HCT116 (cell line): Measurements from ENCODE around the gene LMOD3. TPM values are rescaled to one million over a fixed set of nuclear protein-coding genes. Genes with fewer than 3 reads are reported as not detected.

Experiments used
- ATAC-seq: fragments of 200-7000 bp; cut with Tn5 transposase; 2 replicates; pipeline ENCODE4 v1.9.1; 2020; ENCODE audit warnings: mild to moderate bottlenecking, moderate library complexity
- BruUV-seq: library from RNA; stranded (reverse); fragments of 400-500 nt; replicated peaks from 2 replicates; lab custom pipeline; 2021; lab: Mats Ljungman, UMichigan
- CTCF ChIA-PET: fragments of 300-600 bp; sonication (Branson Sonifier 250); formaldehyde crosslinking; loops from one replicate; lab custom pipeline; 2021; ENCODE audit warnings: antibody characterized with exemption; lab: Charles Lee
- POLR2A ChIA-PET: fragments of 300-600, 350-600 bp; sonication (Branson Sonifier 250); formaldehyde crosslinking; loops from one replicate; lab custom pipeline; 2021; ENCODE audit warnings: antibody characterized with exemption; lab: Charles Lee
- RAD21 ChIA-PET, 2 experiments: fragments of 300-600 bp; sonication (Branson Sonifier 250); formaldehyde crosslinking; loops; one replicate each; lab custom pipeline; 2023; ENCODE audit warnings: low total read pairs in 2 of 2; ENCODE audit not compliant: uncharacterized antibody in 2 of 2, unreplicated experiment in 2 of 2, low non-redundant PET in 1 of 2; lab: Charles Lee
- DNase-seq: peaks from one replicate; pipeline ENCODE4 v3.0.0-alpha.2; 2010; ENCODE audit warnings: low read depth, low spot score
- H2AFZ ChIP-seq: fragments of 200-600 bp; shearing (Covaris generic), sonication (generic); 2 replicates; pipeline ENCODE4 v1.6.1; 2017; ENCODE audit warnings: low read depth, mixed run types, mixed read lengths, antibody characterized with exemption, low read length; ENCODE audit not compliant: poor library complexity, severe bottlenecking
- H3K27ac ChIP-seq: 2 replicates; pipeline ENCODE4 v1.5.1; 2012; ENCODE audit warnings: low read depth, low read length
- H3K27me3 ChIP-seq: fragments of 200-600 bp; sonication (generic); 2 replicates; pipeline ENCODE4 v1.6.1; 2016; ENCODE audit warnings: mixed run types, low read length, mixed read lengths; ENCODE audit not compliant: insufficient read depth
- H3K36me3 ChIP-seq, 2 experiments: fragments of 200-500 bp in 1 of 2; fragments of 200-600 bp in 1 of 2; sonication (Bioruptor generic) in 1 of 2; sonication (generic) in 1 of 2; 2 replicates each; pipeline versions ENCODE4 v1.5.1 to v1.6.1; 2014 to 2016; ENCODE audit warnings: low read length in 2 of 2, inconsistent platforms in 1 of 2, mixed read lengths in 1 of 2, mixed run types in 1 of 2; ENCODE audit not compliant: insufficient read depth in 2 of 2, control insufficient read depth in 1 of 2
- H3K4me1 ChIP-seq, 2 experiments: fragments of 200-600 bp in 1 of 2; sonication (generic) in 1 of 2; 2 replicates each; pipeline versions ENCODE4 v1.5.1 to v1.6.1; 2012 to 2017; ENCODE audit warnings: low read length in 2 of 2, inconsistent platforms in 1 of 2, mild to moderate bottlenecking in 1 of 2, mixed read lengths in 1 of 2, mixed run types in 1 of 2, moderate library complexity in 1 of 2; ENCODE audit not compliant: insufficient read depth in 2 of 2, control insufficient read depth in 1 of 2
- H3K4me2 ChIP-seq: fragments of 200-600 bp; sonication (generic); 2 replicates; pipeline ENCODE4 v1.6.1; 2017; ENCODE audit warnings: mixed run types, low read length, mixed read lengths
- H3K4me3 ChIP-seq, 2 experiments: fragments of 200-600 bp in 1 of 2; sonication (generic) in 1 of 2; replicated peaks in 1 of 2; 2 replicates each; pipeline ENCODE4 v1.5.1; 2011 to 2016; ENCODE audit warnings: low read length in 2 of 2, control low read depth in 1 of 2, low read depth in 1 of 2, mild to moderate bottlenecking in 1 of 2, mixed read lengths in 1 of 2, mixed run types in 1 of 2
- H3K79me2 ChIP-seq: fragments of 200-600 bp; sonication (generic); 2 replicates; pipeline ENCODE4 v1.6.1; 2017; ENCODE audit warnings: mild to moderate bottlenecking, mixed run types, low read length, moderate library complexity, mixed read lengths; ENCODE audit not compliant: insufficient read depth
- H3K9ac ChIP-seq: fragments of 200-600 bp; sonication (generic); 2 replicates; pipeline ENCODE4 v1.6.1; 2016; ENCODE audit warnings: low read length, mixed read lengths
- H3K9me2 ChIP-seq: fragments of 200-600 bp; sonication (generic), shearing (Covaris generic); 2 replicates; pipeline ENCODE4 v1.6.1; 2017; ENCODE audit warnings: mixed run types, mild to moderate bottlenecking, moderate library complexity; ENCODE audit not compliant: insufficient read depth
- H3K9me3 ChIP-seq, 2 experiments: fragments of 200-500 bp in 1 of 2; fragments of 200-600 bp in 1 of 2; sonication (Bioruptor generic) in 1 of 2; sonication (generic) in 1 of 2; 2 replicates each; pipeline ENCODE4 v1.6.1; 2014 to 2017; ENCODE audit warnings: low read length in 2 of 2, mixed read lengths in 2 of 2, inconsistent platforms in 1 of 2, low read depth in 1 of 2, mild to moderate bottlenecking in 1 of 2, mixed run types in 1 of 2, moderate library complexity in 1 of 2; ENCODE audit not compliant: control insufficient read depth in 1 of 2, insufficient read depth in 1 of 2
- H4K20me1 ChIP-seq: fragments of 200-600 bp; sonication (generic), shearing (Covaris generic); 2 replicates; pipeline ENCODE4 v1.6.1; 2017; ENCODE audit warnings: mixed run types, mild to moderate bottlenecking, moderate library complexity; ENCODE audit not compliant: insufficient read depth
- CBX3 ChIP-seq: IDR thresholded peaks from 2 replicates; pipeline ENCODE4 v1.6.1; 2012; ENCODE audit warnings: low read depth
- CEBPB ChIP-seq: IDR thresholded peaks from 2 replicates; pipeline ENCODE4 v1.6.1; 2012; ENCODE audit warnings: low read depth
- ELF1 ChIP-seq: IDR thresholded peaks from 2 replicates; pipeline ENCODE4 v1.6.1; 2012; ENCODE audit warnings: low read depth, borderline replicate concordance
- EZH2 ChIP-seq: fragments of 200-600 bp; sonication (generic); IDR thresholded peaks from 2 replicates; pipeline ENCODE4 v1.6.1; 2017; ENCODE audit warnings: antibody characterized with exemption, mixed run types
- EZH2phosphoT487 ChIP-seq: fragments of 200-600 bp; IDR thresholded peaks from 2 replicates; pipeline ENCODE4 v1.6.1; 2018; ENCODE audit warnings: antibody characterized with exemption, borderline replicate concordance
- FOSL1 ChIP-seq: IDR thresholded peaks from 2 replicates; pipeline ENCODE4 v1.6.1; 2012; ENCODE audit warnings: low read depth
- POLR2A ChIP-seq: IDR thresholded peaks from 2 replicates; pipeline ENCODE4 v1.7.0; 2011; ENCODE audit warnings: borderline replicate concordance; ENCODE audit not compliant: insufficient read depth, insufficient read length; ENCODE audit errors: extremely low read depth
- RAD21 ChIP-seq: IDR thresholded peaks from 2 replicates; pipeline ENCODE4 v1.6.1; 2012; ENCODE audit warnings: low read depth, mild to moderate bottlenecking
- REST ChIP-seq: IDR thresholded peaks from 2 replicates; pipeline ENCODE4 v1.6.1; 2012; ENCODE audit warnings: low read depth
- SIN3A ChIP-seq: IDR thresholded peaks from 2 replicates; pipeline ENCODE4 v1.6.1; 2012; ENCODE audit warnings: low read depth
- ZBTB33 ChIP-seq: IDR thresholded peaks from 2 replicates; pipeline ENCODE4 v1.6.1; 2011; ENCODE audit warnings: mild to moderate bottlenecking, low read length, moderate library complexity; ENCODE audit not compliant: insufficient replicate concordance; ENCODE audit errors: extremely low read depth
- intact Hi-C: fragments of 100-400 bp; cut with micrococcal nuclease; formaldehyde crosslinking; loops from 2 replicates; pipeline ENCODE4 v1.10.0; 2022
- total RNA-seq: library from RNA; stranded (reverse); gene quantifications from one replicate; pipeline ENCODE4 v1.2.1, GENCODE V29; 2021; ENCODE audit not compliant: unreplicated experiment

LMOD3 gene
- total RNA-seq, 1 experiment from 2014 or later = not detected

- DNase-seq (no peak), ATAC-seq (no peak)
- H3K36me3 ChIP-seq = no peaks in the 10 kb centered on the region
- no peaks in the 10 kb centered on the region for H3K79me2 ChIP-seq
- TF ChIP-seq CEBPB (no peak), SIN3A (no peak), CBX3 (no peak), REST (no peak), RAD21 (no peak), FOSL1 (no peak), POLR2A (no peak)
- H3K9me3 ChIP-seq = no peaks in the 10 kb centered on the region
- H3K4me1 ChIP-seq = peaks cover 3 to 8% of the 10 kb centered on the region in 2 experiments; a peak in 2 of 4 replicates
- POLR2A ChIA-PET = no interaction called here
- CTCF ChIA-PET = no interaction called here
- no peak overlapping the region for H3K4me2 ChIP-seq
- intact Hi-C loops = no loop called here
- H3K27ac ChIP-seq = no peak overlapping the region
- H2AFZ ChIP-seq = no peak overlapping the region
- no peaks in the 10 kb centered on the region for H4K20me1 ChIP-seq
- no TSS peak for BruUV-seq
- no peaks in the 10 kb centered on the region for H3K27me3 ChIP-seq
- H3K4me3 ChIP-seq = no peak overlapping the region
- no peaks in the 10 kb centered on the region for H3K9me2 ChIP-seq
- H3K9ac ChIP-seq = no peak overlapping the region
- RAD21 ChIA-PET = no interaction called here
These were observed 18.9 kb upstream of the LMOD3 start for GRCh38 chr3:69141313-69141712.

GRCh38 chr3:69137412-69137811 is 15.0 kb upstream of the LMOD3 start:
- no peak overlapping the region for H3K4me3 ChIP-seq
- H3K79me2 ChIP-seq = no peaks in the 10 kb centered on the region
- no peaks in the 10 kb centered on the region for H4K20me1 ChIP-seq
- H3K27ac ChIP-seq = no peak overlapping the region
- intact Hi-C loops = no loop called here
- BruUV-seq = no TSS peak
- H3K9me2 ChIP-seq = no peaks in the 10 kb centered on the region
- no peak for DNase-seq
- POLR2A ChIA-PET = no interaction called here
- CTCF ChIA-PET = interaction anchor here (1.8 kb wide), 1 partner anchor 17 kb away, joined by 4 read pairs; no protein-coding TSS in a partner anchor
- no peak overlapping the region for H2AFZ ChIP-seq
- RAD21 ChIA-PET = no interaction called here
- H3K4me1 ChIP-seq = no peaks in the 10 kb centered on the region
- H3K4me2 ChIP-seq = no peak overlapping the region
- no peak overlapping the region for H3K9ac ChIP-seq
- H3K36me3 ChIP-seq = no peaks in the 10 kb centered on the region
- H3K27me3 ChIP-seq = no peaks in the 10 kb centered on the region
- no peaks in the 10 kb centered on the region for H3K9me3 ChIP-seq
- ATAC-seq = no peak
- TF ChIP-seq RAD21 (no peak), EZH2 (no peak), ZBTB33 (no peak), EZH2phosphoT487 (no peak), ELF1 (no peak), REST (no peak)
